Activated CD4-positive, CD25-positive, alpha-beta regulatory T cell treated with anti-CD3 and anti-CD28 coated beads, Interleukin-2, amount 50 U/mL, for 72 hours (primary cell): ENCODE measurements around the gene S100A6.
A peak's percentile ranks its signal among the peaks of the same experiment; 100 is the strongest.

Experiments
- DNase-seq: peaks from one replicate; pipeline ENCODE4 v3.0.0; 2021

Gene S100A6

DNA sequence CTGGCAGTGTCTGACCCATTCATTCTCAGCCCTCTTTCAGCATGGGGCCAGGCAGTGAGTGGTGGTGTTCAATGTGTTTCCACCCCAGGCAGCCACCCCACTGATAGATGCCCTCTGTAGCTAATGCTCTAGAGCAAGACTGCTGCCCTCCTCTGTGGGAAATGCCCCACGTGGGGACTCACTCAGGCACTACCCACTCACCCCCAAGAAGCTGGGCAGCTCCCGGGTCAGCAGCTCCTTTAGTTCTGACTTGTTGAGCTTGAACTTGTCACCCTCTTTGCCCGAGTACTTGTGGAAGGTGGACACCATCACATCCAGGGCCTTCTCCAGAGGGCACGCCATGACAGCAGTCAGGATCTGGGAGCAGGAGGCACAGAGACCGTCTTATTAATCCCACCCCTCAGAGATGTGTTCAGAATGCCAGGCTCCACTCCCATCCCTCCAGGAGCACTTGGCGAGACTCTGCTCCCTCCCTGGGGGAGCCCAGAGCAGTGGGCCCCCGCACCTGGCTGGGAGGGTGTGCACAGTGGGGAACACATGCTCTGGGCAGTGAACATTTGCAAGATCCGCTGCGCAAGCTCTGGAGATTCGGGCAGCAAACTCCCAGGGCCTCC, 8.8 kb upstream of the S100A6 start:
- DNase-seq: no peak

DNA sequence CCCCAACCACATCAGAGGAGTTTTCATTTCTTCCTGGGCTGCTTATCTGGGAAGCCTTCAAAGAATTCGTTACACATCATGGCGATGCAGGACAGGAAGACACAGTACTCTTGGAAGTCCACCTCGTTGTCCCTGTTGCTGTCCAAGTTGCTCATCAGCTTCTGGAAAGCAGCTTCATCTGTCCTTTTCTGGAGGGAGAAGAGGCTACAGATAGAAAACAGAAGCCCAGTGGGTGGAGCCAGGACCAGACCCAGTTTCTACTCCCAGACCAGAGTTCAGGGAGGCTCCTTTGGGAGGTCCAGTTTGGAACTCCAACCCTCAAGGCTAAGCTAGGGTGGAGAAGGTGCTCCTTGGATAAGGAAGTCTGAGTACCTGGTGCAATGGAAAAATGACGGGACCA, 7.9 kb upstream of the S100A6 start:
- no peak for DNase-seq

DNA sequence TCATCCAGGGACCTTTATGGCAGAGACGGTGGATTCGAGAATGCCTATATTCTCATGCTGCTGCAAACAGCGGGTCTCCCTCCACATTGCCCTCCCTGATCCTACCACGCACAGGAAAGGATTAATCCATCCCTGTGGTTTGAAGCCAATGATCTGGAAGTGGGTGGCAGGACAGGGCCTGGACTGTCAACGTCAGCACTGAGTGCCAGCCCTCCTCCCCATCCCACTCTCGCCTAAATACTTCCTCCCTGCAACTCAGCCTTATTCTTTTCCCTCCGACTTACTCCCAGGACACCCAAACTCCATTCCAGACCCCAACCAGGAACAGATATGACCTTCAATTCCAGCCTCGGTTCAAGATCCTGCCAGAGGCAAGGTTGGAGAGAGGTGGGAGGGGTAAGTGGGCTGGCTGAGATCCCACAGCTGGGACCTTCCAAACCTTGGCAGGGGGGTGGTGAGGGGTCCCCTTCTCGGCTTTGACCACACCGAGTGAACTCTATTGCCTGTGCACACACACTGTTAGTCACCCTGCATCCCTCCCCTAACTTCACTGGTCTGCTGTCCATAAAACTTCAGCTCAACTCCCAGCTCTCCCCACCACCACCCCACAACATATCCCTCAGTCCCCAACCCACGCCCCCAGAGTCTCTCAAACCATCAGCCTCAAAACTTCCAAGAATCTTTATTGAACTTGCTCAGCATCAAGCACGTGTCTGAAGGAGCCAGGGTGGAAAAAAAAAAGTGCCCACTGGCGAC, 7.3 kb upstream of the S100A6 start:
- DNase-seq: no peak

DNA sequence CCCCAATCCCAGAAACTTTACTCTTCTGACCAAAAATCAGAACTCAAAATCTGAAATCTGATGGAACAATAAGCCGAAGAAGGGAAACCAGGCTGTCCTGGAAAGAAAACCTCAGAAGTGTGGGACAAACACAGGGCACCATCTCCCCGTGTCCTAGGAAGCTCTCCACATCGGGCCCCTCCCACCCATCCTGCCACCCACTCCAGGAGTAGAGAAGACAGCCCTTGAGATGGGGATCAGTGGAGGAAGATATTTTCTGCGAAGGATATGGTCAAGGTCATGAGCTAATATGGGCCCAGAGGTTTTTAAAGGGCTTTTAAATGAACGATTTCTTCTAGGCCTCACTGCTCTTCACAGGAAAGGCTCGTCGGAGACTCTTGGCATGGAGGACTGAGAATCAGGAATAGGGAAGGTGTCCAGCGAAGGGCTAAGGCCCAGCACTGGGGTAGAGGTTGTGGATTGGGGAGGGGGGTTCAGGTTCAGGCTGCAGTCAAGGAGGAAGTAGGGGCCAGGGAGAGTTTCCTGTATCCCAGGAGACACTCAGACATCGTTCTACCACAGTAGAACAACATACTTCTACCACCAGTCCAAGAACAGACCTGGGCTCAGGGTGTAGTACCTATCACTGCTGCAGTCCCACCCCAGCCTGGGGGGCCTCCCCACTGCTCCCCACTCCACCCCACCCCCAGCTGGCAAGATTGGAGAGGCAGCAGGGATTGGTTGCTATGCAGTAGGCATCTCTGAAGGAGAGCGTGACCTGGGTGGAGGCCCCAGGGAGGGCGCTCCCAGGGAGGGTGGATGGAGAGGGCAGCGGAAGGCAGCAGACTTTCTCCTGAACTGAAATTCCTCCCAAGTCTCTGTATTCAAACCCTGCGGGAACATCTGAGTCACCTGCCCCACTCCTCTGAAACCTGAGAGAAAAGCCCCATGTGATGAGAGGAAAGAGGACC, 6.1 kb upstream of the S100A6 start:
- DNase-seq: no peak

DNA sequence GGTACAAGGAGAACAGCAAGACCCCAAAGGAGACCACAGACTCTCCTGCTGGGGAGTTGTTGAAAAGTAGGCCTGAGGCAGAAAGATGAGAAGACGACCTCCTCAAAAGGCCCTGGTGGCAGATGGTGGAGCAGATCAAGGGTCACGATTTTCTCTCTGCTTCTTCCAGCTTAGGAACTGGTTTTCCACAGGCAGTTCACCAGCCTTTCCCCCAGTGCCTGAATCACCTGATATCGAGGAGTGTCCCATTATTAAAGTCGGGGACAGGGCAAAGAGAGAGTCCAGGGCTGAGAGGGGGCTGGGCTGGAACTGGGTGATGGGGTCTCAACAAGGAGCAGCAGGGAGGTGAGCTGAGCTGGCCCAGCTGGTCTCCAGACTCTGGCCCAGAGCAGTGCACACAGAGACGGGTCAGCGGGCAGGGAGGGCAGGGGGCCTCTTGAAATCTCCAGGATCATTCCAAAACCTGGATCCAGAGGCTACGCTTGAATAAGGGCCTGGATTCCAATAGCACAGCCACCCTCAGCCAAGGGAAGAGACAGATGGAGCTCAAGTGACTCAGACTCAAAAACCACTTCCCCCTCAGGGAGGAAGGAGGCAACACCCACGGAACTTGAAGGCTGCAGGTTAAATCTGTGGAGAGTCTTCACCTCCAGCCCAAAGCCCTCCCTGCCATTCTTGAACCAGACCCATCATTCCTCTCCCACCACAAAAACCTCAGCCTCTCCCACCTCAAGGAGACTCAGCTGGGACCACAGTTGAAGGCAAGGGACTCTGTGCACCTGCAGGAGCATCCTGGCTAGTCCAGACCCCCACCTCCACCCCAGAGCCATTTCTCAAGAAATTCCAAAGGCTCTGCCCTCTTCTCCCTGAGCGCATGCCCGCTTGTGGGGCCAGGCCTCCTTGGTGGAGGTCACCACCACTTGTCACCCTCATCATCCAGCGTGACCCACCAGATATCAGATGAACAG, 4.9 kb upstream of the S100A6 start, which contains the start of gene S100A5:
S100A5 (minus strand) TSS at position 541 of the 968 bp plus-strand sequence. CDS start 743 bp downstream, outside the sequence.
- no peak for DNase-seq

DNA sequence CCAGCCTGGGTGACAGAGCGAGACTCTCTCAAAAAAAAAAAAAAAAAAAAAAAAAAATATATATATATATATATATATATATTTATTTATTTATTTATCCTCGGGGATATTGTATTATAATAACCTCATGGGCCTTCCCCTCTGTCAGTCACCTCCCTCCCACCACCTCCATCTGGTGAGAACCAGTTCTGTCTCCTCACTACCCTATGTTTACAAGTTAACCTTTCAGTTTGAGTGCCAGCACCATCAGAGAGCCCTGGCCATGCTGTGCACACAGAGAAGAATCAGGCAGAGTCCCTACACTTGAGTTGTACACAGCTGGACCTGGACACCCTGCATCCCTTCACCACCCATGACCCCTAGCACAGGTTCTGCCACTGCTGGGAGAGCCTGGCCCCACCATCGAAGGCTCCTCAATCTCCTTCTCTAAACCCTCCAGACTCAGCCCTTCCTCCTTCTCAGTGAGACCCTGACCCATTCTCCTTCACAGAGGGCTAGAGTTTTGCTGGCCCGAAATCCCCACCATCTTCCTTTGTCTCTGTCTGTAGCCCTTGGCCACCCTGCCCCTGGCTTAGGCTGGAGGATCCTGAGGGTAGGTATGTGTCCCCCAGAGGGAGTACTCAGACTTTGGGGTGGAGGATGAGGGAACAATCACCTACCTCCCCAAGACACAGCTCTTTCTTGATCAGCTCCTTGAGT, 3.8 kb upstream of the S100A6 start:
- no peak for DNase-seq

DNA sequence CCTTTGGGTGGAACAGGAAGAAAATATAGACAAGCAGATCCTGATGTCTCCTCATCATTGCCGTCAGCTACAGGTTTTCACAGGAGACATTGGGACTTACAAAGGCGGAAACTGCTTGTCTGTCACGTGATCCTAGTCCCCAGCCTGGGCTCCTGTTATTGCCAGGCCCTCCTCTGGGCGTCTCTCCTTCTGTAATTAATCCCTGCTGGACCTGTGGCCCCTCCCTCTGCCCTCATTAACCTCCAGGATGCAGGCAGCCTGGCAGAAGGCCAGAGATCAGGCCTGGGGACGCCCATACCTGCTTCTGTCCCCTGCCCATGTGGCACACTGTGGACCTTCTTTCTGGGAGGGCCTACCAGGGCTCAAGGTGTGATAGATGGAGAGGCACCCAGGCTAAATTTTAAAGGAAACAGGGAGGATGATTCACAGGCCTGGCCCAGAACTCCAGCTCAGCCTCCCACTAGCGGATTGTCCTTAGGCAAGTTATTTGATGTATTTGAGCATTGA, 2.6 kb upstream of the S100A6 start:
- no peak for DNase-seq

DNA sequence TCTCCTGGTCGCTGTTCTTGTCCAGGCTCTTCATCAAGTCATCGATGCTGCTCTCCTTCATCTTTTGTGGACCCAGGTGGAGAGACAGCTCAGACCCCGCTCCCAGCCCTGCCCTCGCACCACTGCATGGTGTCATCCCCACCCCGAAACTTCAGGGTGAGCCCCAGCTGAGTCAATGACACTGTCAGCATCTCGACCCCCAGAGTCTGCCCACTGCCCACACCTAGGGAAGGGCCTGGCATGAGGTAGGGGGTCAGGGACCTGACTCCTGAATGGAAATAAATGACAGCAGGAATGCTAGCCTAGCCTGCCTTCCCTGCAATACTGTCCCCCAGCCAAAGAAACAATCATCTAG, 1.6 kb upstream of the S100A6 start:
- no peak for DNase-seq

DNA sequence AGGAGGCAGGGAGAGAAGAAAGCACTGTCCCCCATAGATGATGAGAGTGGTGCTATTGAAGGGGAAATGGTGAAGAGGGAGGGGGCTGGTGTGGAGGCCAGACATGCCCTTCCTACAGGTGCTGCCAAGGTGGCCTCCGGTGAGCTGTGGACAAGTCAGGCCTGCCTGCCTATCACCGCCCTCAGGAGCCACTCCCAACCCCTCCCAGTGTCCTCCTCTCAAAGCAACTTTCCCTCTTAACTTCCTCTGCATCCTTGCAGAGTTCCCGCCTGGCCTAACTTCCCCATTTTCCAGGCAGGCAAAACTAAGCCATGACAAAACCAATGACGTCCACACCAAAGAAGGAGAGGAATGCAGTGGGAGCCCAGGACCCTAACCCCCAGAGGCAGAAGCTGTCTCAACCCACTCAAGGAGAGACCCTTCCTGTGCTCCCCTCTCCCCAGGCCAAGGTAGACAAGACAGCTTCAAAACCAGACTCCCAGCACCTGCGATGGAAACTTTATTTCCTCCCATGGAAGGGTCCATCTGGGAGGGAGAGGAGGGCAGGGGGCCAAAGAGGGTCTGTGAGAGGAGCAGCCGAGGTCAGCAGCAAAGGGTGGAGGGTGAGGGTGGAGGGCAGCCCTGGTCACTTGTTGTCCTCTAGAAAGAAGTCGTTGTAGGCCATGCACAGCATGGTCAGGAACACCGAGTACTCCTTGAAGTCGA, 1.0 kb upstream of the S100A6 start:
- no peak for DNase-seq

DNA sequence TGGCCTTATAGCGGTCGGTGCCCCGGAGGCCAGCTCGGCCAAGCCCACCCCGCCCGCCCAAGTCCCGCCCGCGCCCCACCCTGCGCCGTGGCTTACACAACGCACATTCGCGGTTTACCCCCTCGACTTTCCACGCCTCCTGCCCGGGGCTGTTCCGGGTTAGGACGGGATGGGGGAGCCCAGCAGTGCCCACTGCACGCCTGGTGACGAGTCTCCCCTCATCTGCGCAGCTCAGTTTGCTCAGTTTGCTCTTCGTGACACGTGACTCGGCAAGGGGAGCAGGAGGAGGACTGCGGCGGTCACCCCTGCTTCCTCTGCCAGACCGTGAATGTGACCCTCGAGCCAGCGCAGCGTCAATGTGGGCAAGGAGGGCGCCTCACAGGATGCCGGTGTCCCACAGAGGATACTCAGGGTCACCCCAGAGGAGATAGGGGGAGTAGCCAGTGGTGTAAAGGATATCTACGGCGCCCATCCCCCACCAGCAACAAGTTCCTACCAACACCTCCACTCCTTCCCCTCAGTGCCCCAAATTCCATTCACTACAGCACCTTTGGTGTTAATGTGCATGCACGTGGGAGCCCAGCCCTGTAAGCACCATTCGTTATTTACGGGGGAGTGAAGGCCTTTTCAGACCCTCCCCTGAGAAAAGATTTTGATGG, 350 bp upstream of the S100A6 start:
- peak; percentile 75 for DNase-seq

DNA sequence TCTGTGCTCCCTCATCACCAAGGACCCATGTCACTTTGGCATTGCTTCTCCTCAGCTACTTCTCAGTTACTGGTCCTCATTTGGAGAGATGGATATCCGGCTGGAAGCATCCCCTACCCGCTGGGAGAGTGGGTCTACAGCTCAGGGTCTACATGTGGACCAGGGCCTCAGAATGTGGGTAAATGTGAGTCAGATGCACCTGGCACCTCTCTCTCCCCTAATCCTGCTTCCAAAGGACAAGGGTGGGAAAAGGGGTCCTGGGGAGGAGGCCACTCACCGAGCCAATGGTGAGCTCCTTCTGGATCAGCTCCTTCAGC, 908 bp downstream of the S100A6 start:
- DNase-seq: no peak

DNA sequence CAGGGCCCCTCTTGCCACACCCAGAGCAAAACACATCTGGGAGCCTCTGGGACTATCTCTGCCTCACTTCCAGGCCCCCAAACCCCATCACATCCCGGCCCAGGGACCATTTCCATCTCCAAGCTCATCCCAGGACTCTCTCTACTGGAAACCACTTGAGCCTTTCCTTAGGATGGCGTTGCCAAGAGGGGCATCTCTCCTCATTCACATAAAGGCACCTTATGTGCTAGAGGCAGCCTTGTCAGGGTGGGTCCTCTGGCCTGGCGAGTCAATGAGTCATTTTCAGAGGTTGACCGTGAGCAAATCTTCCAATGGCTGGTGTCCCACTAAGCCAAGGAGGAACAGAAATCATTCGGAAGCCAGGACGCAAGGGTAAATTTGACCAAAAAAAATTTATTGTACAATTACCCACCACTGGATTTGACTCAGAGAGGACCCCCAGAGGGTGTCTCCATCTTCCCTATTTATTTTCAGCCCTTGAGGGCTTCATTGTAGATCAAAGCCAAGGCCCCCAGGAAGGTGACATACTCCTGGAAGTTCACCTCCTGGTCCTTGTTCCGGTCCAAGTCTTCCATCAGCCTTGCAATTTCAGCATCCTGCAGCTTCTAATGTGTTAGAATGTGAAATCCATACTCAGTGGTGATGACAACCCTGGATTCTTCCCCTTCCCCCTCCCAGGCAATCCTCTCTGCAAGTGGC, 1.4 kb downstream of the S100A6 start:
- no peak for DNase-seq

DNA sequence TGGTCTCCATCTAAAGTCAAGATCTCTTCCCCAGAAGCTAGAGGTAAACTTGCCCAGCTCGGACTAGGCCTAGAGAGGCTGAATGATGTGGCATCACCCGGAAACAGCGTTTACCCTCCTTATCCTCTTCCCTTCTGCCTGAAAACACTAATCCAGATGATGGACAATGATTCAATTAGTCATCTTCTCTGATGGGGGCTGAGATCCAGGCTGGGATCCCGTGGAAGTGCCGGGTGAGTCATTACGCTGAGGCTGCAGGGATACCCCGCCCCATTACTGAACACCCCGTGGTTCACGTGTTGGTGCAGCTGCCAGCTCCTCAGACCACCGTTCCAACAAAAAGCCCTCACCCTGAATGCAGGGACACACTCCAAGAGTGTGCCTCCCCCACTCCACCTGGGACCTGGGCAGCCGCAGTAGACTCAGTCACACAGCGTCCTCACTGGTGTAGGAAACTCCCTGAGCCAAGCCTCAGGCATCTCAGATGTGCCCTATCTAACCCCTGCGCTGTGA, 2.0 kb downstream of the S100A6 start:
- DNase-seq: peak; percentile 28

DNA sequence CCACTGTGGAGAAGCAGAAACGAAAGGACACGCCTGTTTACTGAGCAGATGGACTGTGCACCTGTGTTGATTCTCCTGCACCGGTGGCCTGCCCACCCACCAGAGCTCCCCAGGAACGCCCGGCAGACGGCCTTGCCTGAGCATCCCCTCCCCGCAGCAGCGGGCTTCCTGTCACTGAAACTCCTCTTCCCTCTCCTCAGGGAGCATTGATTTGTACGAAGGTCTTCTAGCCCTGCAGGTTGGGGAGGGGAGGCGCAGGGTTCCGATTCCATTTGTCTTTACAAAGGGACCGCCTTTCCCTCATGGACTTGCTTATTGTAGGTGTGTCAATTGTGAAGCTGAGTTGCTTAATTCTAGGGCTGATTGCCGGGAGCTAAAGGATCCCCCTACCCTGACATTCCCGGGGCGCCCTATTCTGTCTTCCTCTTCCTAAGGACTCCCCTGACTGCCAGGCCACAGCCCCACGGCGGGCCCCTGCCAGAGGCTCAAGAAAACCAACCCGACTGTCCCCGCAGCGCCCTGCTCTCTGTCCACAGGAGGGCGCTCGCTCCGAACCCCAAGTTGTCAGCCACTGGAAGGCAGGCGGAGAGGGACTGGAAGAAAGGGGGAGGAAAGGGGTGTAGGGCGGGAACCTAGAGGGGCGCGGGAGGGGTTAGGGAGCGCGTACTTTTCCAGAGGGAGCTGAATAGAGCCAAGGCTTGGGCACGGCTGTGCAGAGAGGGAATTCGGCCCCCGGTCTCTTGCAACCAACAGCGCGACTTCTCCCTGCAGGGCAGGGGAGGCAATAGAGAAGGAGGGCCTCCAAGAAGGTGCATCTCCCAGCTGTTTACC, 2.8 kb downstream of the S100A6 start:
- peak; percentile 80 for DNase-seq

DNA sequence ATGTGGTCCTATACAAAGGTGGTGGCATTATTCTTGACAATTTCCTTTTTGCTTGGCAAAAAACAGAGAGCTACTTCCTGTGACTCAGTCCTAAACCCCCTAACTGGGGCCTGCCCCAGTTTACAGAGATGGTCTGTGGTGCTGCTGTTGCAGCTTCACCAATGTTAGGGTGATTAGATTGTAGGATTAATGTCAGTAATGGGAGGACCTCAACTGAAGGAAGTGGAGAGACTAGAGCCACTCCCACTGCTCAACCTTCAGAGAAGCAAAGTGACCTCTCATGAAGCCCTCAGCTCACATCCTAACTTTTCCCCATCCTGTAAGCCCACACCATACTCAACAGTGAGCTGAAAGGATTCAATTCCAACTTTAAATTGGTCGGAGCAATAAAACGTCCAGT, 3.6 kb downstream of the S100A6 start:
- peak; percentile 36 for DNase-seq

DNA sequence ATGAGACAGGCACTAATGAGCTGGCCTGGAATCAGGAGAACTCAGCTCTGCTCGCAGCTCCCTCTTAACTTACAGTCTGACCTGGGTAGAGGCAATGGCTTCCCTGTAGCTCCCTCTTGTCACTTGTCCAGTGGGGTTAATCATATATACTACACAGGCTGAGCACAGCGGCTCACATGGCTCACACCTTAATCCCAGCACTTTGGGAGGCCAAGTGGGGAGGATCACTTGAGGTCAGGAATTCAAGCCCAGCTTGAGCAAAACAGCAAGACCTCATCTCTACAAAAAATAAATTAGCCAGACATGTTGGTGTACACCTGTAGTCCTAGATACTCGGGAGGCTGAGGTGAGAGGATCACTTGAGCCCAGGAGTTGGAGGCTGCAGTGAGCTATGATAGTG, 4.2 kb downstream of the S100A6 start:
- peak; percentile 26 for DNase-seq

DNA sequence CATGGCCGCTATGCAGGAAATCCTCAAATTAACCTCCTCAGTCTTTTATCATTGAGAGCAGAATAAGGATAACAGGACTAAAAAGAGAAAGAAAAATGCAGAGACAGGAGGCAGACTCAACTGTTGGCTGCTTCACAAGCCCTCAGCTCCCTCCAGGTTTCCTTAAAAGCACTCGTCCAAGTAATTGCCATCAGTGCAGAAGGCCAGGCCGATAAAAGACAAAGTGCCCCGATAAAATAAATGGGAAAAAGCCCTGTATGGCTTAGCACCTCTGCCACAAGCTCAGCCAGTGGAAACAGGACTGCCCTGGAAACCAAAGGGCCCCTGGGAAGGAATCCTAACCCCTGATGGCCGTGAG, 8.1 kb downstream of the S100A6 start:
- DNase-seq: no peak

DNA sequence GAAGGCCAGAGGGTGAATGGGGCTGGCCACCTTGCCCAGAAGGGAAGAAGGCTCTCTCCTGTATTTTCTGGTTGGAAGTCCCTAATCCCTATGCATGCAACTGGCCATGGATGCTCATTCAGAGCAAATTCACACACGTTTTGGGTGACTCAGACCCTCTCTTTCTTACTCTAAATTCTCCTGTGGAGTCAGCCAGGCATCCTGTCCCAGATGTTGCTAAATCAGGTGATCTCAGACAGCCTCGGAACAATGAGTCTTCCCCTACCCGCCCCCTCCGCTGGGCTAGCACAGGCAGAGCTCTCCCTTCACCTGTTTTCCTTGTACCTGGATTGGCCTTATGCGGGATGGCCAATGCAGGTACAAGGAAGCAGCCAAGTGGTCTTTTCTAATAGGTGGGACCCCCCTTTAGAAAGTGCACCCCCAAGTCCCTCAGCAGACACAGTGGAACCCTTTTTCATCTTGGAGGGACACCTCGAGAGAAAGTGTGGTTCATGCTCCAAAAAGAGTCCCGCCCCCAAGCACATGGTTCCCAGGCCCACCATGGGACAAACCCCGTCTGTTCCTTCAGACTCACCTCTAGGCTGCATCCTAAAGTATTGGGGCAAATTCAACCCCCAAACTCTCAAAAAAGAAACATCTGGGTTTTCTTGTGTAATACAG, 8.6 kb downstream of the S100A6 start:
- peak; percentile 11 for DNase-seq
